Measurements from ENCODE around the gene RXRB. TPM values are rescaled to one million over a fixed set of nuclear protein-coding genes. Genes with fewer than 3 reads are reported as not detected.

The RXRB gene
- total and polyA plus RNA-seq, 2 of the 13 experiments (the other 11 are each of a cell fraction or from before 2014, with no cell fraction given), result 26.7 to 55.7 TPM

- TF ChIP-seq ZNF280B (CRISPR knock-in tag; IDR thresholded peaks at IDR 0.05; ENCODE audit: borderline replicate concordance), result peak; percentile 45; the same call in 1 of the 2 replicates
- no peak for TF ChIP-seq ZNF589 (CRISPR knock-in tag; conservative IDR thresholded peaks at IDR 0.05)
- no peak for TF ChIP-seq TRAFD1 (CRISPR knock-in tag; IDR thresholded peaks at IDR 0.05; ENCODE audit: borderline replicate concordance)
- TF ChIP-seq CENPX (CRISPR knock-in tag; IDR thresholded peaks at IDR 0.05), result no peak
- peak; percentile 62; the same call in 1 of the 2 replicates for TF ChIP-seq YEATS4 (CRISPR knock-in tag; IDR thresholded peaks at IDR 0.05; ENCODE audit: borderline replicate concordance)
- TF ChIP-seq ZNF614 (CRISPR knock-in tag; IDR thresholded peaks at IDR 0.05; ENCODE audit: borderline replicate concordance), result no peak; the same call in 1 of the 2 replicates
- peak; percentile 49 for TF ChIP-seq RBM39 (IDR thresholded peaks at IDR 0.05; ENCODE audit: low read depth, low read length, poor library complexity, severe bottlenecking)
- 0 out of 2 replicates have a peak, but pooled peaks have one; percentile 29 for TF ChIP-seq NFKBIZ (CRISPR knock-in tag; IDR thresholded peaks at IDR 0.05)
- TF ChIP-seq MIXL1 (CRISPR knock-in tag; IDR thresholded peaks at IDR 0.05), result peak; percentile 91
- no peak for TF ChIP-seq MAZ (IDR thresholded peaks at IDR 0.05; ENCODE audit: borderline replicate concordance, low read depth, low read length)
- peak; percentile 73 for TF ChIP-seq MAZ (CRISPR knock-in tag; IDR thresholded peaks at IDR 0.05; ENCODE audit: low read depth)
- TF ChIP-seq ZNF646 (CRISPR knock-in tag; IDR thresholded peaks at IDR 0.05), result no peak
- TF ChIP-seq TFE3 (CRISPR knock-in tag; IDR thresholded peaks at IDR 0.05), result peak; percentile 71
- peak; percentile 70; the same call in 1 of the 2 replicates for TF ChIP-seq ZNF343 (CRISPR knock-in tag; IDR thresholded peaks at IDR 0.05)
- TF ChIP-seq ZNF260 (CRISPR knock-in tag; IDR thresholded peaks at IDR 0.05; ENCODE audit: borderline replicate concordance, low read depth), result no peak
- TF ChIP-seq ZSCAN25 (CRISPR knock-in tag; IDR thresholded peaks at IDR 0.05), result no peak
Observed at GRCh38 chr6:33248932-33249731, 48.7 kb upstream of the RXRB start (continued).
